PFSK-1 (cell line): ENCODE results near the gene NME8.

ENCODE experiments used
- FOXP2 ChIP-seq: optimal IDR thresholded peaks from 2 replicates; pipeline ENCODE3; 2011; ENCODE audit warnings: borderline replicate concordance, control low read depth, inconsistent platforms; ENCODE audit not compliant: insufficient read depth; ENCODE audit errors: extremely low read length, extremely low read depth
- POLR2AphosphoS5 ChIP-seq: IDR thresholded peaks from 2 replicates; pipeline ENCODE4 v1.6.1; 2012; ENCODE audit warnings: low read depth, mild to moderate bottlenecking, control low read depth, low read length, moderate library complexity
- REST ChIP-seq, 2 experiments: IDR thresholded peaks; 2 replicates each; pipeline versions ENCODE4 v1.6.1 to v1.8.0; 2011 to 2012; ENCODE audit warnings: low read depth in 2 of 2, low read length in 2 of 2, control low read depth in 1 of 2, inconsistent platforms in 1 of 2, mild to moderate bottlenecking in 1 of 2, moderate library complexity in 1 of 2; ENCODE audit not compliant: insufficient read depth in 1 of 2
- SIN3A ChIP-seq: IDR thresholded peaks from 2 replicates; pipeline ENCODE4 v1.6.1; 2012; ENCODE audit warnings: mild to moderate bottlenecking, low read length, moderate library complexity, borderline replicate concordance; ENCODE audit not compliant: insufficient read depth
- TAF1 ChIP-seq: IDR thresholded peaks from 2 replicates; pipeline ENCODE4 v1.6.1; 2012; ENCODE audit warnings: low read length, control low read depth, borderline replicate concordance; ENCODE audit not compliant: insufficient read depth

Gene NME8

DNA sequence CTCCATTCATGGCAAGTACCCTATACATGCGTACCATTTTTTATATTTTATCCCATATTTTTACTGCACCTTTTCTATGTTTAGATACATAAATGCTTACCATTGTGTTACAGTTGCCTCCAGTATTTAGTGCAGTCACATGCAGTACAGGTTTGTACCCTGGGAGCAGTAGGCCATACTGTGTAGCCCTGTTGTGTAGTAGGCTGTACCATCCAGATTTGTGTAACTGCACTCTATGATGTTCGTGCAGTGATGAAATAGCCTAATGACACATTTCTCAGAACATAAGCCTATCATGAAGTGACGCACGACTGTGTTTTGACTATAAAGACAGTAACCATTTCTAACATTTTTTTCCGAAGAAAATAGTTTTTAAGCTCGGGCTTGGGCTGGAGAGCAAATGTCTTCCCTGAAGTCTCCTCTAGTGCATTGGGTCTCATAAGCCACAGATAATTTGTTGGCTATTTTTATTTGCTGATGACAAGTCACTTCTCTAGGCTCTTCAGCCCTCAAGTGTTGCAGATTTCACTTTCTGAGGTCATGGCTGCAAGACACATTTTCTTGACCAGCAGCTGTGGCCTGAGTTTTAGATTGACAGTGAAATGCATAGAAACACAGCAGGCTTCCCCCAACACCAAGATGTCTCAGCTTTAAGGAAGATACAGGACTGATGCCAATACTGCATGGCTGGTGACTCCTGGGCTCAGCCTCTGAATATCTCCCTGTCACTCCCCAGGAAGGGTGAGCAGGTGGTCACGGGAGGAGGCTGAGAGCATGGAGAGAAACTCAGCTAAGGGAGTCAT is 98.9 kb downstream of the NME8 start:
- TF ChIP-seq TAF1 (no peak), REST (IDR thresholded peaks at IDR 0.05; ENCODE audit: insufficient read depth in 1 of 2, low read depth in 2 of 2, low read length in 2 of 2) (no peak), POLR2AphosphoS5 (no peak), FOXP2 (no peak), SIN3A (no peak)

- TF ChIP-seq POLR2AphosphoS5 (no peak), SIN3A (no peak)
Observed at GRCh38 chr7:37947941-37948210, 99.5 kb downstream of the NME8 start.
